ENCODE data around the gene ESRP2.

GRCh38 chr16:68273459-68273858, 37.5 kb upstream of the ESRP2 start:
- TF ChIP-seq CTCF (IDR thresholded peaks at IDR 0.05) = no peak
- TF ChIP-seq POLR2A (IDR thresholded peaks at IDR 0.05) = no peak
- TF ChIP-seq POLR2AphosphoS5 (IDR thresholded peaks at IDR 0.05) = no peak

All from sigmoid colon (tissue), 4 donors.